Measurements from ENCODE around the gene KIAA1217. TPM values are rescaled to one million over a fixed set of nuclear protein-coding genes. Genes with fewer than 3 reads are reported as not detected.

Gene KIAA1217
- total RNA-seq, 1 experiment from 2014 or later: 18.6 TPM

- peaks cover 4% of the 10 kb centered on the region in 2 experiments; a peak in 1 of 4 replicates for H3K4me1 Mint-ChIP-seq
- no peak overlapping the region for H3K4me3 Mint-ChIP-seq
- no peak overlapping the region for H3K27ac Mint-ChIP-seq
- Histone ChIP-seq H3K9ac (ENCODE audit: extremely low read depth, insufficient read length, low read length) (no peak overlapping the region), H3K56ac (ENCODE audit: insufficient read length, low read depth, low read length) (no peak overlapping the region), H4K20me1 (ENCODE audit: control insufficient read depth, insufficient read depth, insufficient read length) (no peaks in the 10 kb centered on the region), H3K18ac (ENCODE audit: insufficient read length, low read depth, low read length) (no peak overlapping the region), H3K79me1 (ENCODE audit: insufficient read depth, low read depth, low read length, poor library complexity, severe bottlenecking) (no peaks in the 10 kb centered on the region), H4K8ac (replicated peaks; ENCODE audit: insufficient read length, low read depth, low read length) (no peak overlapping the region), H4K5ac (ENCODE audit: insufficient read length, low read depth, low read length) (no peak overlapping the region), H3K23ac (ENCODE audit: insufficient read length, low read depth, low read length) (no peak overlapping the region), H2BK12ac (ENCODE audit: insufficient read length, low read depth, low read length) (no peak overlapping the region), H3K14ac (ENCODE audit: insufficient read depth, low read length) (no peak overlapping the region), H2AK5ac (ENCODE audit: insufficient read length, low read length) (no peak overlapping the region), H3K4me2 (ENCODE audit: insufficient read depth, insufficient read length, low read length) (no peak overlapping the region), H3K4me1 (ENCODE audit: insufficient read depth, low read length) (no peaks in the 10 kb centered on the region), H2BK120ac (ENCODE audit: low read depth, low read length, poor library complexity, severe bottlenecking) (no peak overlapping the region), H2BK20ac (ENCODE audit: low read depth, low read length, poor library complexity, severe bottlenecking) (no peak overlapping the region), H3K79me2 (ENCODE audit: insufficient read depth, low read length) (no peaks in the 10 kb centered on the region), H3K4ac (ENCODE audit: low read depth, low read length) (no peak overlapping the region), H3K23me2 (ENCODE audit: insufficient read length, low read depth, low read length, poor library complexity, severe bottlenecking) (no peaks in the 10 kb centered on the region), H2AFZ (ENCODE audit: low read length) (no peak overlapping the region), H3T11ph (ENCODE audit: low read length) (no peak overlapping the region), H4K91ac (ENCODE audit: insufficient read length, low read depth, low read length) (no peak overlapping the region), H3K27ac (ENCODE audit: insufficient read length, low read depth, low read length) (no peak overlapping the region), H3K27me3 (ENCODE audit: insufficient read depth, low read length) (no peaks in the 10 kb centered on the region), H3K9me3 (ENCODE audit: control insufficient read depth, low read depth, low read length) (peaks cover 7% of the 10 kb centered on the region), H2BK15ac (ENCODE audit: low read depth, low read length) (no peak overlapping the region), H2BK5ac (ENCODE audit: insufficient read length, low read length) (no peak overlapping the region)
- H3K9me3 Mint-ChIP-seq: peaks cover 27% of the 10 kb centered on the region in 2 experiments
- H3K27me3 Mint-ChIP-seq (ENCODE audit: low read depth): no peaks in the 10 kb centered on the region; the same call in 1 of the 2 replicates
- TF ChIP-seq CTCF (conservative IDR thresholded peaks at IDR 0.05): no peak
- WGBS (ENCODE audit: extremely low coverage, insufficient read length, low lambda C conversion rate): no CpG with 5 or more reads among the region's 2 CpGs
- no peak for DNase-seq
- peaks cover 2 to 13% (median 4%) of the 10 kb centered on the region in 3 experiments; a peak in 3 of 7 replicates for H3K36me3 Mint-ChIP-seq (ENCODE audit: insufficient read depth in 1 of 3, low read depth in 3 of 3)
These were observed 34.9 kb upstream of the KIAA1217 start for GRCh38 chr10:24174014-24174413.

All from H9 (cell line).